ENCODE results near the gene CXCL12.

GRCh38 chr10:44363716-44364115 is 21.2 kb downstream of the CXCL12 start:
- TF ChIP-seq, protein P1, sequence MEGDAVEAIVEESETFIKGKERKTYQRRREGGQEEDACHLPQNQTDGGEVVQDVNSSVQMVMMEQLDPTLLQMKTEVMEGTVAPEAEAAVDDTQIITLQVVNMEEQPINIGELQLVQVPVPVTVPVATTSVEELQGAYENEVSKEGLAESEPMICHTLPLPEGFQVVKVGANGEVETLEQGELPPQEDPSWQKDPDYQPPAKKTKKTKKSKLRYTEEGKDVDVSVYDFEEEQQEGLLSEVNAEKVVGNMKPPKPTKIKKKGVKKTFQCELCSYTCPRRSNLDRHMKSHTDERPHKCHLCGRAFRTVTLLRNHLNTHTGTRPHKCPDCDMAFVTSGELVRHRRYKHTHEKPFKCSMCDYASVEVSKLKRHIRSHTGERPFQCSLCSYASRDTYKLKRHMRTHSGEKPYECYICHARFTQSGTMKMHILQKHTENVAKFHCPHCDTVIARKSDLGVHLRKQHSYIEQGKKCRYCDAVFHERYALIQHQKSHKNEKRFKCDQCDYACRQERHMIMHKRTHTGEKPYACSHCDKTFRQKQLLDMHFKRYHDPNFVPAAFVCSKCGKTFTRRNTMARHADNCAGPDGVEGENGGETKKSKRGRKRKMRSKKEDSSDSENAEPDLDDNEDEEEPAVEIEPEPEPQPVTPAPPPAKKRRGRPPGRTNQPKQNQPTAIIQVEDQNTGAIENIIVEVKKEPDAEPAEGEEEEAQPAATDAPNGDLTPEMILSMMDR (IDR thresholded peaks at IDR 0.05; ENCODE audit: extremely low read depth in 1 of 2, insufficient read depth in 1 of 2, low read depth in 1 of 2, low read length in 2 of 2), result no peak
- TF ChIP-seq POLR2A (IDR thresholded peaks at IDR 0.05; ENCODE audit: low read depth, low read length) (no peak), POLR2AphosphoS5 (IDR thresholded peaks at IDR 0.05; ENCODE audit: insufficient read depth, low read depth, low read length) (no peak), JUN (IDR thresholded peaks at IDR 0.05; ENCODE audit: borderline replicate concordance, insufficient read depth, insufficient read length, low read depth) (no peak), EZH2 (IDR thresholded peaks at IDR 0.05; ENCODE audit: borderline replicate concordance, low read depth, low read length, severe bottlenecking) (no peak), GATA2 (IDR thresholded peaks at IDR 0.05; ENCODE audit: insufficient read depth, insufficient read length, low read depth, low read length) (no peak)
- TF ChIP-seq, protein P2, sequence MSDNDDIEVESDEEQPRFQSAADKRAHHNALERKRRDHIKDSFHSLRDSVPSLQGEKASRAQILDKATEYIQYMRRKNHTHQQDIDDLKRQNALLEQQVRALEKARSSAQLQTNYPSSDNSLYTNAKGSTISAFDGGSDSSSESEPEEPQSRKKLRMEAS (IDR thresholded peaks at IDR 0.05; ENCODE audit: insufficient read depth, insufficient read length), result no peak

Data from endothelial cell of umbilical vein (primary cell).